Adipocyte (in vitro differentiated cells): ENCODE data around the gene C1QTNF4.
A peak's percentile ranks its signal among the peaks of the same experiment; 100 is the strongest.
"Not testable (repeated sequence)": the region's sequence is repeated elsewhere in the genome, so short reads cannot be mapped to it uniquely, and the experiment has no call there.

Experiments
- DNase-seq: peaks from one replicate; pipeline ENCODE4 v3.0.0-alpha.2; 2015; ENCODE audit warnings: low read depth
- H3K27me3 ChIP-seq: replicated peaks from 2 replicates; pipeline ENCODE4 v1.7.0; 2013; ENCODE audit warnings: mild to moderate bottlenecking, low read length, moderate library complexity; ENCODE audit not compliant: control insufficient read depth, insufficient read depth
- H3K36me3 ChIP-seq: 2 replicates; pipeline ENCODE4 v1.7.0; 2013; ENCODE audit warnings: low read length, mild to moderate bottlenecking, moderate library complexity; ENCODE audit not compliant: control insufficient read depth, insufficient read depth, severe bottlenecking
- H3K4me1 ChIP-seq: 2 replicates; pipeline ENCODE4 v1.7.0; 2013; ENCODE audit warnings: mild to moderate bottlenecking, low read length, moderate library complexity; ENCODE audit not compliant: control insufficient read depth, insufficient read depth
- H3K4me3 ChIP-seq: 2 replicates; pipeline ENCODE4 v1.7.0; 2013; ENCODE audit warnings: mild to moderate bottlenecking, low read length, moderate library complexity
- H3K9ac ChIP-seq: 2 replicates; pipeline ENCODE4 v1.7.0; 2013; ENCODE audit warnings: mild to moderate bottlenecking, low read length, moderate library complexity
- H3K9me3 ChIP-seq: 2 replicates; pipeline ENCODE4 v1.7.0; 2013; ENCODE audit warnings: mild to moderate bottlenecking, low read length, moderate library complexity; ENCODE audit not compliant: control insufficient read depth

The C1QTNF4 gene

DNA sequence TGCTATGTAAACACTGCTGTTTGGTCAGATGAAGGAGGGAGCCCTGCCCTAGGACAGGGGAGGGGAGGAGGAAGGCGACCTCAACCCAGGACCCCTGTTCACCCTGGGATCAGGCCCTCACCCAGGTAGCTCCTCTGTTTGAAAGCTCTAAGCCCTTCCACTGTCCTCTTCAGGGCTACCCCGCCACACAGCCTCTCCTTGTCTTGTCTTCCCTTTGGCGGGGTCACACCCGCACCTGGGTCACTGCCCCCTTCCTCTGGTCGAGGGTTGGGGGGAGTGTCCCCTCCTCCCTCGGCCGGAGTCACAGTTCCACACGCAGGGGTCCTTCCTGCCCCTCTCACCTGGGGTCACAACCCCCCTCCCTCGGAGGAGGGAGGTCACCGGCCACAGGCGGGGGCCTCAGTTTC lies 29.3 kb downstream of the C1QTNF4 start:
- peaks cover 6% of the 10 kb centered on the region for H3K36me3 ChIP-seq
- H3K27me3 ChIP-seq, result no peaks in the 10 kb centered on the region
- peak overlapping the region; percentile 97 for H3K4me3 ChIP-seq
- H3K9ac ChIP-seq, result peak overlapping the region; percentile 98
- DNase-seq, result no peak
- peaks cover 21% of the 10 kb centered on the region for H3K4me1 ChIP-seq
- H3K9me3 ChIP-seq, result no peaks in the 10 kb centered on the region

DNA sequence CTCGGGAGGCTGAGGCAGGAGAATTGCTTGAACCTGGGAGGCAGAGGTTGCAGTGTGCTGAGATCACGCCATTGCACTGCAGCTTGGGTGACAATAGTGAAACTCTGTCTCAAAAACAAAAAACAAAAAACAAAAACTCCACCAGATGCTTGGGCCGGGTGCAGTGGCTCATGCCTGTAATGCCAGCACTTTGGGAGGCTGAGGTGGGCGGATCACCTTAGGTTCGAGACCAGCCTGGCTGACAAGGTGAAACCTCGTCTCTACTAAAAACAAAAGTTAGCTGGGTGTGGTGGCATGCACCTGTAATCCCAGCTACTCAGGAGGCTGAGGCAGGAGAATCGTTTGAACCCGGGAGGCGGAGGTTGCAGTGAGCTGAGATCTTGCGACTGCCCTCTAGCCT lies 29.8 kb downstream of the C1QTNF4 start:
- H3K4me1 ChIP-seq, result peaks cover 21% of the 10 kb centered on the region
- DNase-seq, H3K9me3 ChIP-seq, H3K27me3 ChIP-seq, H3K36me3 ChIP-seq: not testable (repeated sequence)
- peak overlapping the region; percentile 98 for H3K9ac ChIP-seq
- peak overlapping the region; percentile 97 for H3K4me3 ChIP-seq

DNA sequence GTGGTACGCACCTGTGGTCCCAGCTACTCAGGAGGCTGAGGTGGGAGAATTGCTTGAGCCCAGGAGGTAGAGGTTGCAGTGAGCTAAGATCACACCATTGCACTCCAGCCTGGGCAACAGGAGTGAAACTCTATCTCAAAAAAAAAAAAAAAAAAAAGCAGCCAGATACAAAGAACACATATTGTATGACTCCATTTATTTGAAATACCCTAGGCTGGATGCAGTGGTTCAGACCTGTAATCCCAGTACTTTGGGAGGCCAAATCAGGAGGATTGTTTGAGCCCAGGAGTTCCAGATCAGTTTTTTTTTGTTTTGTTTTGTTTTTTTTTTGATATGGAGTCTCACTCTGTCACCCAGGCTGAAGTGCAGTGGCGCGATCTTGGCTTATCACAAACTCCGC lies 31.8 kb downstream of the C1QTNF4 start:
- H3K9ac ChIP-seq, H3K9me3 ChIP-seq, DNase-seq, H3K36me3 ChIP-seq, H3K4me3 ChIP-seq, H3K27me3 ChIP-seq: not testable (repeated sequence)
- H3K4me1 ChIP-seq, result peaks cover 21% of the 10 kb centered on the region

DNA sequence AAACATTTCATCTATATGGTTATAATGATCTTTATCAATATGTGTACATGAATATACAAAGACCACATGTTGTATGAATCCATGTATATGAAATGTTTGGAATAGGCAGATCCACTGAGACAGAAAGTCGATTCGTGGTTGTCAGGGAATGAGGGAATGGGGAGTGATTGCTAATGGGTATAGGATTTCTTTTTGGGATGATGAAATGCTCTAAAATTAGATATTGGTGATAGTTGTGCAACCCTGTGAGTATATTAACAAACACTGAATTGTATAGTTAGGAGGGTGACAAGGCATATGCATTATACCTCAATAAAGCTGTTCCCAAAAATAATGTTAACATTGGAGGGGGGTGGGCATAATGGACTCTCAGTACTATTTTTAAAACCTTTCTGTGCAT lies 33.8 kb downstream of the C1QTNF4 start:
- peak; percentile 80 for DNase-seq
- Histone ChIP-seq H3K27me3 (no peaks in the 10 kb centered on the region), H3K4me3 (no peak overlapping the region), H3K36me3 (no peaks in the 10 kb centered on the region), H3K9me3 (no peaks in the 10 kb centered on the region), H3K9ac (no peak overlapping the region), H3K4me1 (peaks cover 14% of the 10 kb centered on the region)

DNA sequence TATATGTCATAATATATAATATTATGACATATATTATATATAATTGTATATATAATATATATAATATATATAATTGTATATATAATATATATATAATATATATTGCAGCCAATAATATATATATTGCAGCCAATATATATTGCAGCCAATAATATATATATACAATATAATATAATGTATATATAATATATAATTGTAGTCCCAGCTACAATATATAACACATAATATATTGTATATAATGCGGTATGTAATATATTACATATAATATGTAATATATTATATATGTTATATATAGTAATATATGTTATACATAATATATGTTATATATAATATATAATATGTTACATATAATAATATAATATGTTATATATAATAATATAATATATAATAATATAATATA lies 35.5 kb downstream of the C1QTNF4 start:
- H3K36me3 ChIP-seq, result no peaks in the 10 kb centered on the region

DNA sequence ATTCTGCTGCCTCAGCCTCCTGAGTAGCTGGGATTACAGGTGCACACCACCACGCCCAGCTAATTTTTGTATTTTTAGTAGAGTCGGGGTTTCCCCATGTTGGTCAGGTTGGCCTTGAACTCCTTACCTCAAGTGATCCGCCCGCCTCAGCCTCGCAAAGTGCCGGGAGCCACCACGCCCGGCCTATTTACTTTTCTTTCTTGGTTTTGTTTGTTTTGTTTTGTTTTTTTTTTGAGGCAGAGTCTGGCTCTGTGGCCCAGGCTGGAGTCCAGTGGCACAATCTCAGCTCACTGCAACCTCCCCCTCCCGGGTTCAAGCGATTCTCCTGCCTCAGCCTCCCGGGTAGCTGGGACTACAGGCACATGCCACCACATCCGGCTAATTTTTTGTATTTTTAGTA lies 37.2 kb downstream of the C1QTNF4 start:
- not testable (repeated sequence) for H3K4me3 ChIP-seq, H3K4me1 ChIP-seq, H3K36me3 ChIP-seq, H3K9ac ChIP-seq, H3K9me3 ChIP-seq, DNase-seq, H3K27me3 ChIP-seq

More for the DNA sequence above, 35.5 kb downstream of the C1QTNF4 start:
- Histone ChIP-seq H3K9me3 (no peaks in the 10 kb centered on the region), H3K4me1 (peaks cover 9% of the 10 kb centered on the region), H3K4me3 (no peak overlapping the region), H3K27me3 (no peaks in the 10 kb centered on the region), H3K9ac (no peak overlapping the region)
- no peak for DNase-seq

DNA sequence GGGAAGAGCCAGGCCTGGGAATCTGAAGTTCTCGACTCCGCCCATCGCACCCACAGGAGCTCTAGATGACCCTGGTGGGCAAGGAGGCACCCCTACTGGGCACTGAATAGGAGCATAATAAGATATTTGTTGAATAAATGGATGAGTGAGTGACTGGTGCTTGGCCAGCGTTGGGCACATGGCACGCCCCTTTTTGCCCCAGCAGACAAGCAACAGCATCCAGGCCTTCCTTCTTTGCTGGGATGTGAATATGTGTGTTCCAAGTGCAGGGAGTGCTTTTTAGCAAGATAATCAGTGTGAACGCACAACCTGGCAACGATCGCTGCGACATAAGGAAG lies 40.8 kb downstream of the C1QTNF4 start:
- DNase-seq, result no peak
- peaks cover 14% of the 10 kb centered on the region for H3K4me1 ChIP-seq
- H3K9me3 ChIP-seq, result no peaks in the 10 kb centered on the region
- no peaks in the 10 kb centered on the region for H3K36me3 ChIP-seq
- H3K9ac ChIP-seq, result peak overlapping the region; percentile 99
- no peaks in the 10 kb centered on the region for H3K27me3 ChIP-seq
- peak overlapping the region; percentile 92 for H3K4me3 ChIP-seq

DNA sequence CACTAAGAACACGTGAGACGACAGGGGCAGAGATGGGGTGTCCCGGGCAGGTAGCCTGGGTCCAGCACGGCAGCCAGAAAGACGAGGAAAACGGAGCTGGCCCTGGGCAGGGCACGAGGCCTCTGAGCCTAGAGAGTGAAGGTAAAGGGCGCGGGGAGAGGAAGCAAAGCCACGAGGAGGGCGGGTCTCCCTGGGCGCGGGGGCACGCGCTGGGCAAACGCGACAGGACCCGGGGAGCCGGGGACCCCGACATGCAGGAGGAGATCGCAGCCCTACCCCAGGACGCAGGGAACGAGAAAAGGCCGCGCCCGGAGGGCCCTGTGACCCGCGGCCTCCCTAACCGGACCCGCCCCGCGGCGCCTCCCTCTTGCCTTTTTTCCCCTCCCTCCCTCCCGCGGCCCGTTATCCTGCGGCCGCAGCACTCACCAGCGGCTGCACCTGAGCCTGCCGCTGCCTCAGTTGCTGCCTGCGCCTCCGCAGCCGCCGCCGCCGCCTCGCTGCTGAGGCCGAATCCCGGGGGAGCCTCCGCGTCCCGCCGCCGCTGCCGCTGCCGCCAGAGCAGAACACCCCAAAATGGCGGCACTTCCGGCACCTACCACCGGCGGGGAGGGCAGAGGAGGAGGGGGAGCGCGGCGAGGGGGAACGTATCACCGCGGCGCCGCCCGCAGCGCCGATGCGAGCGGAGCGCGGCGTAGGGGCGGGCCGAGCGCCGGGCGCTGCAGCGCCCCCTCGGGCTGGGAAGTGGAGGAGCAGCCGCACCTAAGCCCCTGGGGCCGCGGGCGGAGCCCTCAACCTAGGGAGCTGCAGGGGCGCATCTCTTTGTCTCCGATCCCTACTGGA lies 41.4 kb downstream of the C1QTNF4 start, which contains the start of gene CELF1:
TSS of gene CELF1 (minus strand) at position 567 of the 840 bp plus-strand sequence. CDS start 53,609 bp downstream, outside the sequence.
- Histone ChIP-seq H3K4me3 (peak within 1 kb of the TSS; percentile 92), H3K27me3 (no peaks in the 10 kb centered on the region), H3K36me3 (no peaks in the 10 kb centered on the region), H3K4me1 (peaks cover 20% of the 10 kb centered on the region), H3K9ac (peak within 1 kb of the TSS; percentile 99), H3K9me3 (no peaks in the 10 kb centered on the region)
- DNase-seq, result peak; percentile 98

DNA sequence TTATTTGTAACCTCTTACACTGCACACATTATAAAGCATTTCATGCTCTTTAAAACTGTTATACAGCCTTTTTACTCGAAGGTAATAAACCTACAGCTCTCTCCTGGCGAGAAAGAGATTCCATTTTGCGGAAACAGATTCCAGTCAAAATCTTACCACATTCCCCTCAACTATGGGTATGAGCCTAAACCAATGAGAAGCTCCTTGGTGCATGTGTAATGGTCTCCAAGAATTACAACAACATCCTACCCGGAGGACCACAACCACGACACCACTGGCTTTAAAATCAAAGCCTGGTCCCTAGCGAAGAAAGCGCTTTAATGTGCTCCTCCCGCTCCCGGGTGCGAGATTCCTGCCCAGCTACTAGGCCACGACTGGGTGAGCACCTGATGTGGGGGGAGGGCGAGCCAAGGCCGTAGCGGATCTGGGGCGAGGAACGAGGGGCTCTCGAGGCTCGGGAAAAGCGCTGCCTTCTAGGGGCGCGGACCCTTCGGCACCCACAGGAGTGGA lies 42.1 kb downstream of the C1QTNF4 start:
- peak; percentile 74 for DNase-seq
- Histone ChIP-seq H3K9me3 (no peaks in the 10 kb centered on the region), H3K9ac (peak overlapping the region; percentile 99), H3K36me3 (no peaks in the 10 kb centered on the region), H3K27me3 (no peaks in the 10 kb centered on the region), H3K4me3 (peak overlapping the region; percentile 92), H3K4me1 (peaks cover 27% of the 10 kb centered on the region)

DNA sequence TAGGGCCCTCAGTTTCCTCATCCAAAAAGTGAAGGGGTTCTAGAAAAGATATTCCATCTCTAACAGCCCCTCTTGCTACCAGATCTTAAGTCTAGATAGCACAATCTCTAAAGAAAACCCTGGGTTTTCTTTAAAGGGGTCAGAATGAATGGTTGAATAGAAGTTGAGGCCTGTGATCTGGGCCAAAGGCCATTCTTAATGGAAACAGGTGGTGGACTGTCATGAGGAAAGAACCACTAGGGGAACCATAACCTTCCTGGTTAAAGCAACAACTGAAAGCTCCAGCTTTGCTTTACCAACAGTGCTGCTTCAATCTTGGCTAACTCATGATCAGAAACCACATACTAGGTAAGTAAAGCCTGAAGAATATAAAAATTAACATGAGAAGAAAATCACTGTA lies 43.1 kb downstream of the C1QTNF4 start:
- Histone ChIP-seq H3K27me3 (no peaks in the 10 kb centered on the region), H3K4me3 (peak overlapping the region; percentile 92), H3K9me3 (no peaks in the 10 kb centered on the region), H3K9ac (peak overlapping the region; percentile 99), H3K36me3 (no peaks in the 10 kb centered on the region), H3K4me1 (peaks cover 29% of the 10 kb centered on the region)
- DNase-seq, result peak; percentile 48

DNA sequence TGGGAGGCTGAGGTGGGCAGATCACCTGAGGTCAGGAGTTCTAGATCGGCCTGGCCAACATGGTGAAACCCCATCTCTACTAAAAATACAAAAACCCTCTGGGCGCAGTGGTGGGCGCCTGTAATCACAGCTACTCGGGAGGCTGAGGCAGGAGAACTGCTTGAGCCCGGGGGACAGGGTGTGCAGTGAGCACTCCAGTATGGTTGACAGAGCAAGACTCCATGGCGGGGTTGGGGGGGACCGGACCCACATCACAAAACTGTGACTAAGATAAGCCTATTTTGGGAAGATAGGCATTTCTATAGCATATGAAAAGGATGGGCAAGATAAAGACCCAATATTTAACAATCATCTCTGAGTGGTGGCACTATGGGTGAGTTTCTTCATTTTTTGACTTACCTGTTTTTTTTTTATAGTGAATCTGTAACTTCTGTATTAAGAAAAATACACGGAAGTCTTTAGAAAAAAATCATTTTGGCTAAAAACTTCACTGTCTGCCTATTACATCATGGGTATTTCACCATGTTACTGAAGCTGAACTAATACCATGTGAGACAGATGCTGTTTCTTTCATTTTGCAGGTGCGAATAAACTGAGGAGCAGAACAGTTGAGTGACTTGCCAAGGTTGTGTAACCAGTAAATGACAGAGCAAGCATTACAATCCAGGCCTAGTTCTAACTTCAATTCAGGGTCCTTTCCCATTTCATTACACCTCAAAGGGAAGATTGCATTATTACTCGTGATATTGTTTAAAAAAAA lies 43.7 kb downstream of the C1QTNF4 start:
- H3K4me1 ChIP-seq, result peaks cover 29% of the 10 kb centered on the region
- peak; percentile 42 for DNase-seq
- H3K36me3 ChIP-seq, result no peaks in the 10 kb centered on the region
- no peak overlapping the region for H3K9ac ChIP-seq
- no peaks in the 10 kb centered on the region for H3K27me3 ChIP-seq
- no peaks in the 10 kb centered on the region for H3K9me3 ChIP-seq
- H3K4me3 ChIP-seq, result peak overlapping the region; percentile 92
